ENCODE results near the gene TVP23A. TPM values are rescaled to one million over a fixed set of nuclear protein-coding genes. Genes with fewer than 3 reads are reported as not detected.

The TVP23A gene
- total and polyA plus RNA-seq, 10 of the 15 experiments (the other 5 are each of a cell fraction or from before 2014, with no cell fraction given): 1.1 to 6.4 (median 2.2) TPM

DNA sequence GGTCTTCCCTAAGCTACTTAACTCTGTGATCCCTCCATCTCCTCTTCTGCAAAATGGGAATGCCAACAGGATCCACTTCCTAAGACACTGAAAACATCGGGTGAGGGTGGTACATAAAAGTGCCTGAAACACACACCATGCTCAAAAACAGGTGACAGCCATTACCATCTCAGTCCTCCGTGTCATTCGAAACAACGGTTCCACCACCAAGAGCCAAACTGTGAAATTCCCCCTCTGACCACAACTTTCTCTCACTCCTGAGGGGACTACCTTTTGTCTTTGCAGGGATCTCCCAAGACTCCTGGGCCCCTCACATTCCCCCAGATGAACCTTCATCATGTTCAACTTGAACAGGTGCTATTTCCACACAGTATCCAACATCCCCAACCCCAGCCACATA lies 38.0 kb downstream of the TVP23A start (continued):
- TF ChIP-seq, protein P1, sequence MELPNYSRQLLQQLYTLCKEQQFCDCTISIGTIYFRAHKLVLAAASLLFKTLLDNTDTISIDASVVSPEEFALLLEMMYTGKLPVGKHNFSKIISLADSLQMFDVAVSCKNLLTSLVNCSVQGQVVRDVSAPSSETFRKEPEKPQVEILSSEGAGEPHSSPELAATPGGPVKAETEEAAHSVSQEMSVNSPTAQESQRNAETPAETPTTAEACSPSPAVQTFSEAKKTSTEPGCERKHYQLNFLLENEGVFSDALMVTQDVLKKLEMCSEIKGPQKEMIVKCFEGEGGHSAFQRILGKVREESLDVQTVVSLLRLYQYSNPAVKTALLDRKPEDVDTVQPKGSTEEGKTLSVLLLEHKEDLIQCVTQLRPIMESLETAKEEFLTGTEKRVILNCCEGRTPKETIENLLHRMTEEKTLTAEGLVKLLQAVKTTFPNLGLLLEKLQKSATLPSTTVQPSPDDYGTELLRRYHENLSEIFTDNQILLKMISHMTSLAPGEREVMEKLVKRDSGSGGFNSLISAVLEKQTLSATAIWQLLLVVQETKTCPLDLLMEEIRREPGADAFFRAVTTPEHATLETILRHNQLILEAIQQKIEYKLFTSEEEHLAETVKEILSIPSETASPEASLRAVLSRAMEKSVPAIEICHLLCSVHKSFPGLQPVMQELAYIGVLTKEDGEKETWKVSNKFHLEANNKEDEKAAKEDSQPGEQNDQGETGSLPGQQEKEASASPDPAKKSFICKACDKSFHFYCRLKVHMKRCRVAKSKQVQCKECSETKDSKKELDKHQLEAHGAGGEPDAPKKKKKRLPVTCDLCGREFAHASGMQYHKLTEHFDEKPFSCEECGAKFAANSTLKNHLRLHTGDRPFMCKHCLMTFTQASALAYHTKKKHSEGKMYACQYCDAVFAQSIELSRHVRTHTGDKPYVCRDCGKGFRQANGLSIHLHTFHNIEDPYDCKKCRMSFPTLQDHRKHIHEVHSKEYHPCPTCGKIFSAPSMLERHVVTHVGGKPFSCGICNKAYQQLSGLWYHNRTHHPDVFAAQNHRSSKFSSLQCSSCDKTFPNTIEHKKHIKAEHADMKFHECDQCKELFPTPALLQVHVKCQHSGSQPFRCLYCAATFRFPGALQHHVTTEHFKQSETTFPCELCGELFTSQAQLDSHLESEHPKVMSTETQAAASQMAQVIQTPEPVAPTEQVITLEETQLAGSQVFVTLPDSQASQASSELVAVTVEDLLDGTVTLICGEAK (IDR thresholded peaks at IDR 0.05; ENCODE audit: borderline replicate concordance): no peak
- TF ChIP-seq MEF2B (IDR thresholded peaks at IDR 0.05; ENCODE audit: partially characterized antibody, poor library complexity, severe bottlenecking) (peak; percentile 58), NR2C2 (IDR thresholded peaks at IDR 0.05; ENCODE audit: borderline replicate concordance, control insufficient read depth, insufficient read length, low read depth) (no peak), ZNF207 (IDR thresholded peaks at IDR 0.05; ENCODE audit: borderline replicate concordance) (no peak), RELA (IDR thresholded peaks at IDR 0.05; ENCODE audit: borderline replicate concordance, partially characterized antibody) (peak; percentile 71), ZNF217 (IDR thresholded peaks at IDR 0.05) (no peak), MTA3 (IDR thresholded peaks at IDR 0.05; ENCODE audit: borderline replicate concordance, low read length) (no peak; the same call in 1 of the 2 replicates), SMAD1 (IDR thresholded peaks at IDR 0.05; ENCODE audit: low read depth, partially characterized antibody) (no peak), ASH2L (IDR thresholded peaks at IDR 0.05; ENCODE audit: borderline replicate concordance, low read depth) (no peak), RAD51 (IDR thresholded peaks at IDR 0.05) (0 out of 2 replicates have a peak, but pooled peaks have one; percentile 8), EP300 (IDR thresholded peaks at IDR 0.05; ENCODE audit: borderline replicate concordance in 1 of 2, control insufficient read depth in 1 of 2, low read depth in 2 of 2, low read length in 2 of 2) (peak; percentile 74 to 77; a peak in 2 of 4 replicates), CBX3 (IDR thresholded peaks at IDR 0.05; ENCODE audit: borderline replicate concordance, low read depth) (no peak), HDGF (IDR thresholded peaks at IDR 0.05) (no peak; the same call in 1 of the 2 replicates), LARP7 (IDR thresholded peaks at IDR 0.05) (no peak), HDAC6 (IDR thresholded peaks at IDR 0.05; ENCODE audit: unreplicated experiment) (no peak), BACH1 (IDR thresholded peaks at IDR 0.05; ENCODE audit: borderline replicate concordance) (no peak)
- TF ChIP-seq, protein P2, sequence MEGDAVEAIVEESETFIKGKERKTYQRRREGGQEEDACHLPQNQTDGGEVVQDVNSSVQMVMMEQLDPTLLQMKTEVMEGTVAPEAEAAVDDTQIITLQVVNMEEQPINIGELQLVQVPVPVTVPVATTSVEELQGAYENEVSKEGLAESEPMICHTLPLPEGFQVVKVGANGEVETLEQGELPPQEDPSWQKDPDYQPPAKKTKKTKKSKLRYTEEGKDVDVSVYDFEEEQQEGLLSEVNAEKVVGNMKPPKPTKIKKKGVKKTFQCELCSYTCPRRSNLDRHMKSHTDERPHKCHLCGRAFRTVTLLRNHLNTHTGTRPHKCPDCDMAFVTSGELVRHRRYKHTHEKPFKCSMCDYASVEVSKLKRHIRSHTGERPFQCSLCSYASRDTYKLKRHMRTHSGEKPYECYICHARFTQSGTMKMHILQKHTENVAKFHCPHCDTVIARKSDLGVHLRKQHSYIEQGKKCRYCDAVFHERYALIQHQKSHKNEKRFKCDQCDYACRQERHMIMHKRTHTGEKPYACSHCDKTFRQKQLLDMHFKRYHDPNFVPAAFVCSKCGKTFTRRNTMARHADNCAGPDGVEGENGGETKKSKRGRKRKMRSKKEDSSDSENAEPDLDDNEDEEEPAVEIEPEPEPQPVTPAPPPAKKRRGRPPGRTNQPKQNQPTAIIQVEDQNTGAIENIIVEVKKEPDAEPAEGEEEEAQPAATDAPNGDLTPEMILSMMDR (IDR thresholded peaks at IDR 0.05 in 2 of 3, conservative IDR thresholded peaks at IDR 0.05 in 1 of 3; ENCODE audit: control insufficient read depth in 2 of 3, extremely low read depth in 1 of 3, insufficient read depth in 1 of 3, low read depth in 3 of 3, low read length in 3 of 3): no peak
- TF ChIP-seq, protein P3, sequence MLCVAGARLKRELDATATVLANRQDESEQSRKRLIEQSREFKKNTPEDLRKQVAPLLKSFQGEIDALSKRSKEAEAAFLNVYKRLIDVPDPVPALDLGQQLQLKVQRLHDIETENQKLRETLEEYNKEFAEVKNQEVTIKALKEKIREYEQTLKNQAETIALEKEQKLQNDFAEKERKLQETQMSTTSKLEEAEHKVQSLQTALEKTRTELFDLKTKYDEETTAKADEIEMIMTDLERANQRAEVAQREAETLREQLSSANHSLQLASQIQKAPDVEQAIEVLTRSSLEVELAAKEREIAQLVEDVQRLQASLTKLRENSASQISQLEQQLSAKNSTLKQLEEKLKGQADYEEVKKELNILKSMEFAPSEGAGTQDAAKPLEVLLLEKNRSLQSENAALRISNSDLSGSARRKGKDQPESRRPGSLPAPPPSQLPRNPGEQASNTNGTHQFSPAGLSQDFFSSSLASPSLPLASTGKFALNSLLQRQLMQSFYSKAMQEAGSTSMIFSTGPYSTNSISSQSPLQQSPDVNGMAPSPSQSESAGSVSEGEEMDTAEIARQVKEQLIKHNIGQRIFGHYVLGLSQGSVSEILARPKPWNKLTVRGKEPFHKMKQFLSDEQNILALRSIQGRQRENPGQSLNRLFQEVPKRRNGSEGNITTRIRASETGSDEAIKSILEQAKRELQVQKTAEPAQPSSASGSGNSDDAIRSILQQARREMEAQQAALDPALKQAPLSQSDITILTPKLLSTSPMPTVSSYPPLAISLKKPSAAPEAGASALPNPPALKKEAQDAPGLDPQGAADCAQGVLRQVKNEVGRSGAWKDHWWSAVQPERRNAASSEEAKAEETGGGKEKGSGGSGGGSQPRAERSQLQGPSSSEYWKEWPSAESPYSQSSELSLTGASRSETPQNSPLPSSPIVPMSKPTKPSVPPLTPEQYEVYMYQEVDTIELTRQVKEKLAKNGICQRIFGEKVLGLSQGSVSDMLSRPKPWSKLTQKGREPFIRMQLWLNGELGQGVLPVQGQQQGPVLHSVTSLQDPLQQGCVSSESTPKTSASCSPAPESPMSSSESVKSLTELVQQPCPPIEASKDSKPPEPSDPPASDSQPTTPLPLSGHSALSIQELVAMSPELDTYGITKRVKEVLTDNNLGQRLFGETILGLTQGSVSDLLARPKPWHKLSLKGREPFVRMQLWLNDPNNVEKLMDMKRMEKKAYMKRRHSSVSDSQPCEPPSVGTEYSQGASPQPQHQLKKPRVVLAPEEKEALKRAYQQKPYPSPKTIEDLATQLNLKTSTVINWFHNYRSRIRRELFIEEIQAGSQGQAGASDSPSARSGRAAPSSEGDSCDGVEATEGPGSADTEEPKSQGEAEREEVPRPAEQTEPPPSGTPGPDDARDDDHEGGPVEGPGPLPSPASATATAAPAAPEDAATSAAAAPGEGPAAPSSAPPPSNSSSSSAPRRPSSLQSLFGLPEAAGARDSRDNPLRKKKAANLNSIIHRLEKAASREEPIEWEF (IDR thresholded peaks at IDR 0.05; ENCODE audit: insufficient replicate concordance, low read depth, low read length): no peak
